Suprapubic skin (tissue), 4 donors: ENCODE results near the gene PARP16. TPM values are rescaled to one million over a fixed set of nuclear protein-coding genes. Genes with fewer than 3 reads are reported as not detected.
"Not testable (repeated sequence)": the region's sequence is repeated elsewhere in the genome, so short reads cannot be mapped to it uniquely, and the experiment has no call there.

ENCODE experiments used
- DNase-seq, 2 donors: peaks; one replicate each; pipeline ENCODE4 v3.0.0-alpha.2; 2019; ENCODE audit warnings: low spot score in 2 of 2
- H3K27ac ChIP-seq: fragments of 200-600 bp; sonication (generic); one replicate; pipeline ENCODE4 v1.5.1; 2019
- H3K27me3 ChIP-seq: fragments of 200-600 bp; sonication (generic); one replicate; pipeline ENCODE4 v1.5.1; 2019
- H3K36me3 ChIP-seq: fragments of 200-600 bp; sonication (generic); one replicate; pipeline ENCODE4 v1.5.1; 2019
- H3K4me1 ChIP-seq: fragments of 200-600 bp; sonication (generic); one replicate; pipeline ENCODE4 v1.5.1; 2019
- H3K4me3 ChIP-seq: fragments of 200-600 bp; sonication (generic); one replicate; pipeline ENCODE4 v1.5.1; 2019; ENCODE audit warnings: mild to moderate bottlenecking
- H3K9me3 ChIP-seq: fragments of 200-600 bp; sonication (generic); one replicate; pipeline ENCODE4 v1.5.1; 2019
- EP300 ChIP-seq: sonication (generic); formaldehyde crosslinking; IDR thresholded peaks from one replicate; pipeline ENCODE4 v1.6.1; 2017; ENCODE audit warnings: antibody characterized with exemption
- POLR2A ChIP-seq, 2 donors: fragments of 450-650 bp; IDR thresholded peaks; one replicate each; pipeline ENCODE4 v1.6.1; 2017; ENCODE audit warnings: antibody characterized with exemption in 2 of 2, mild to moderate bottlenecking in 2 of 2, moderate library complexity in 2 of 2
- POLR2AphosphoS5 ChIP-seq, 3 donors: sonication (generic); formaldehyde crosslinking; IDR thresholded peaks; one replicate each; pipeline ENCODE4 v1.6.1; 2017; ENCODE audit warnings: antibody characterized with exemption in 3 of 3
- WGBS: methylation state at CpG from one replicate; pipeline ENCODE4 v1.1.5; 2018; 5-methylcytosine and 5-hydroxymethylcytosine counted together
- total RNA-seq, 4 donors: library from RNA; depleted of rRNA; stranded (reverse); fragments of >200 nt; gene quantifications; one replicate each; pipeline ENCODE4 v1.1.0, GENCODE V29; 2016
- TF ChIP-seq, protein P1 (sequence below), 2 donors: fragments of 200-600 bp in 1 of 2; fragments of 450-650 bp in 1 of 2; sonication (generic) in 1 of 2; IDR thresholded peaks; one replicate each; pipeline ENCODE4 v1.5.1; 2016 to 2019; ENCODE audit warnings: antibody characterized with exemption in 2 of 2, mild to moderate bottlenecking in 1 of 2, moderate library complexity in 1 of 2

Gene PARP16
- total RNA-seq, 4 donors from 2014 or later, result 8.2 to 16.7 (median 11.7) TPM

DNA sequence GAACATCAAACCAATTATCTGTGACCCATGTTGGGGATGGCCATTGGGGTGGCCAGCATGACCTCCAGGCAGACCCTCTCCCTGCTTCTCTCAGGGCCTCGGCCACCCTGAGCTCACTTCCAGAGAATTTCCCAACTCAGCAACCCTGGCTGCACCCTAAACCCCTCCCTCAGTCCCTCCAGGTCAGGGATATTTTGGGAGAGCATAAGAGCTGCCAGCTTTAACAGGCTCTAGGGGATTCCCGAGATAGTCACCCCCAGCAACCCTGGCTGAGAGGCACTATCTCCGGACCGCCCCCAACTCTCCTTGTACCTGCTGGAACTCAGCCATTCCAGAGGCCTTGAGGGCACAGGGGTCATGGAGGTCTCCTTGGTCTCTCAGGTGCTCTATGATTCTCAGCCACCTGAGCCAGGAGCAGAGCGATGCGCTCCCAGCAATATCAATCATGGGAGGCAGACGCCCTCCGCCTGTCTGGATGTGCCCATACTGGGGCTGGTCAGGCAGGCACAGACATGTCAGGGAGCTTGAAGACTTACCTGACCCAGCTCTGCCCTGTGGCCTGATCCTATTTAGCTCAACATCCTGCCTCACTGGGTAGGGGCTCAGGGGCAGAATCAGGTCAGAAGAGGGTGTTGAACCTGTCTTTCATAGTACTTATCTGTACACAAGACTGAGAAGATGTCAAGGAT lies 40.5 kb downstream of the PARP16 start:
- no peak overlapping the region for H3K27ac ChIP-seq
- H3K27me3 ChIP-seq, result no peaks in the 10 kb centered on the region
- no peak for DNase-seq
- H3K4me3 ChIP-seq, result no peak overlapping the region
- peaks cover 32% of the 10 kb centered on the region for H3K4me1 ChIP-seq
- 41% methylated on average over 4 of the region's 8 CpGs for WGBS
- peaks cover 6% of the 10 kb centered on the region for H3K36me3 ChIP-seq
- TF ChIP-seq, protein P1, sequence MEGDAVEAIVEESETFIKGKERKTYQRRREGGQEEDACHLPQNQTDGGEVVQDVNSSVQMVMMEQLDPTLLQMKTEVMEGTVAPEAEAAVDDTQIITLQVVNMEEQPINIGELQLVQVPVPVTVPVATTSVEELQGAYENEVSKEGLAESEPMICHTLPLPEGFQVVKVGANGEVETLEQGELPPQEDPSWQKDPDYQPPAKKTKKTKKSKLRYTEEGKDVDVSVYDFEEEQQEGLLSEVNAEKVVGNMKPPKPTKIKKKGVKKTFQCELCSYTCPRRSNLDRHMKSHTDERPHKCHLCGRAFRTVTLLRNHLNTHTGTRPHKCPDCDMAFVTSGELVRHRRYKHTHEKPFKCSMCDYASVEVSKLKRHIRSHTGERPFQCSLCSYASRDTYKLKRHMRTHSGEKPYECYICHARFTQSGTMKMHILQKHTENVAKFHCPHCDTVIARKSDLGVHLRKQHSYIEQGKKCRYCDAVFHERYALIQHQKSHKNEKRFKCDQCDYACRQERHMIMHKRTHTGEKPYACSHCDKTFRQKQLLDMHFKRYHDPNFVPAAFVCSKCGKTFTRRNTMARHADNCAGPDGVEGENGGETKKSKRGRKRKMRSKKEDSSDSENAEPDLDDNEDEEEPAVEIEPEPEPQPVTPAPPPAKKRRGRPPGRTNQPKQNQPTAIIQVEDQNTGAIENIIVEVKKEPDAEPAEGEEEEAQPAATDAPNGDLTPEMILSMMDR (IDR thresholded peaks at IDR 0.05), result no peak
- TF ChIP-seq POLR2AphosphoS5 (IDR thresholded peaks at IDR 0.05) (no peak), EP300 (no peak), POLR2A (IDR thresholded peaks at IDR 0.05) (no peak)
- H3K9me3 ChIP-seq, result no peaks in the 10 kb centered on the region

DNA sequence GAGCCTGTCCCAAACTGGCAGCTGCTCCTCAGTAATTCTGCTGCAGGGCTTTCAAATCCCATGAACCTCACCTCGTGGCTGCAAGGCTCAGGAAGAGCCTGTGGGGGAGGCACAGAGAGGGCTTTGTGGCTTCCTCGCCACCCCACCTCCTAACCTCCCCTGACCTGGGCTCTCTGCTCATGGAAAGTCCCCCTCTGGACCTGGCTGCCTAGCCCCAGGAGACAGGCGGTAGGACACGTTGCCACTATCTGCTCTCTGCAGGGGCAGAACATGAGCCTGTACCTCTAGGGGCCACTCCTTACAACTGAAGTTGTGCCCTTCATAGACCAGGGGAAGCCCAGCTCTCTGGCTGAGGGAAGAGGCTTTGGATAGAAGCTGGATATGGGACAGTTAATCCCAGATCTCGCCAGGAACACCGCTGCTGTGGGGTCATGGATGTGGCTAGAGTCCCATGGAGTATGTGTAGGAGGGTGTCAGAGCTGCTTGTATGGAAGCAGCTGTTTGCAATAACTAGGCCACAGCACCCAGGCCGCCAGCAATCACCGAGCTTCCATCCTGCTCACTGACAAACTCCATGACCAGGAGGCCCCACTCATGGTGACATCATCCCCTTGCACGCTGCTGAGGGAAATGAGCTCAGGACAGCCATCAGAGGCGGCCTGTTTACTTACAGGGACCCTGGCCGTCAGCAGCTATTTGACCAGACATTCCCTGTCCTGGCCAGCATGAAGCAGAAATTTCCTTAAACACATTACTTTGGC lies 41.4 kb downstream of the PARP16 start:
- DNase-seq, result no peak
- no peak overlapping the region for H3K27ac ChIP-seq

DNA sequence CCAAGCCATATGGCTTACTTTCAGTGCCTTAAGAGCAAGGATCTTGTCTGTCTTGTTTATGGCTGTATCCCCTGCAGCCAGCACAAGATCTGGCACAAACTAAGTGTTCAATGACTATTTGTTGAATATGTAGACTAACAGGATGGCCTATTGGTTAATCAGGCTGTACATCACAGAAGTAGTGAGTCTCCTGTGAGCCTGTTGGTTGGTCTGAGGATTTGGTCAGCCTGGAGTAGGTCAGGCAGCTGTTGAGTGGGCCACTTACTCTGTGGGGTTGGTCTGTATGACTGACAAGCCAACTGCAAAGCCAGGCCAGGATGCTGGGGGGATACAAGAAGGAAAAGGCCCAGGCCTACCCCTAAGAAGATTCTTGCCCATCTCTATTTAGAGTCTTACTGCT lies 42.0 kb downstream of the PARP16 start:
- no peak overlapping the region for H3K27ac ChIP-seq
- H3K4me1 ChIP-seq, result peaks cover 30% of the 10 kb centered on the region
- DNase-seq, result no peak
- no peaks in the 10 kb centered on the region for H3K9me3 ChIP-seq
- H3K36me3 ChIP-seq, result peaks cover 3% of the 10 kb centered on the region
- H3K4me3 ChIP-seq, result no peak overlapping the region
- TF ChIP-seq POLR2A (IDR thresholded peaks at IDR 0.05), result no peak
- TF ChIP-seq EP300, result no peak
- TF ChIP-seq POLR2AphosphoS5 (IDR thresholded peaks at IDR 0.05), result no peak
- TF ChIP-seq, protein P1 (IDR thresholded peaks at IDR 0.05), result no peak
- no peaks in the 10 kb centered on the region for H3K27me3 ChIP-seq

More for the DNA sequence above, 41.4 kb downstream of the PARP16 start:
- Histone ChIP-seq H3K4me1 (peaks cover 32% of the 10 kb centered on the region), H3K36me3 (peaks cover 3% of the 10 kb centered on the region), H3K9me3 (no peaks in the 10 kb centered on the region), H3K4me3 (no peak overlapping the region), H3K27me3 (no peaks in the 10 kb centered on the region)
- TF ChIP-seq POLR2AphosphoS5 (IDR thresholded peaks at IDR 0.05) (no peak), EP300 (no peak), POLR2A (IDR thresholded peaks at IDR 0.05) (no peak)
- TF ChIP-seq, protein P1 (IDR thresholded peaks at IDR 0.05), result no peak
- 69% methylated on average over 5 of the region's 11 CpGs for WGBS

DNA sequence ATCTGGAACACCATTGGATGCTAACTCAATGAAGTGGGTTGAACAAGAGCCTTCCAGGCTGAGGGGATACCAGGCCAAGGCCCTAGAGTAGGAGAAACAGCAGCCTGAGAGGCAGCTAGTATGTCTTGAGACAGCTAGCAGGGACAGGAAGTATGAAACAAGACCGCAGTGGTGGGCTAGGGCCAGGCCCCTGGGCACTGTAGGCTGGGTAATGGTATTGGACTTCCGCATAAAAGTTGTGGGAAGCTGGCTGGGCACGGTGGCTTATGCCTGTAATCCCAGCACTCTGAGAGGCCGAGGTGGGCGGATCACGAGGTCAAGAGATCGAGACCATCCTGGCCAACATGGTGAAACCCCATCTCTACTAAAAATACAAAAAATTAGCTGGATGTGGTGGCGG lies 50.2 kb downstream of the PARP16 start:
- DNase-seq, H3K27me3 ChIP-seq, H3K27ac ChIP-seq, H3K36me3 ChIP-seq, H3K4me1 ChIP-seq, H3K9me3 ChIP-seq, H3K4me3 ChIP-seq: not testable (repeated sequence)
- WGBS, result 96% methylated on average over 8 of the region's 8 CpGs

DNA sequence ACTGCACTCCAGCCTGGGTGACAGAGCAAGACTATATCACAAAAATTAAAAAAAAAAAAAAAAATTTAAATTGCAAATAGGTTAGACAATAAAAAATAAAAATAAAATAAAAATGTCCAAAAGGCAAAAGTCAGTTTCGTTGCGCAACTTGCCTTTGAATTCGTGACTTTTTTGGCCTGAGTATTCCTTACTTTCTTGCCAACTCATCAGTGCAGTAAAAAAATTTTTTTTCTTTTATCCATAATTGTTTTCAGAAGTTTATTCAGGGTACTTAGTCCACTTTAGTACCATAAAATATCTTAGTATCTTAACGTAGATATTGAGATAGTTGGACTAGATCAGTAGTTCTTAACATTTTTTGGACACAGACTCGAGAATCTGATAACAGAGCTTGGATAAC lies 53.0 kb downstream of the PARP16 start:
- WGBS, result 49% methylated on average over 5 of the region's 5 CpGs
- Histone ChIP-seq H3K36me3 (no peaks in the 10 kb centered on the region), H3K4me3 (no peak overlapping the region), H3K27me3 (no peaks in the 10 kb centered on the region), H3K9me3 (no peaks in the 10 kb centered on the region), H3K27ac (no peak overlapping the region), H3K4me1 (peaks cover 10% of the 10 kb centered on the region)
- no peak for DNase-seq
- no peak for TF ChIP-seq POLR2AphosphoS5 (IDR thresholded peaks at IDR 0.05)
- TF ChIP-seq, protein P1 (IDR thresholded peaks at IDR 0.05), result no peak
- no peak for TF ChIP-seq EP300
- TF ChIP-seq POLR2A (IDR thresholded peaks at IDR 0.05), result no peak
